ENCODE results near the gene STRN. TPM values are rescaled to one million over a fixed set of nuclear protein-coding genes. Genes with fewer than 3 reads are reported as not detected.
"Not testable (repeated sequence)": the region's sequence is repeated elsewhere in the genome, so short reads cannot be mapped to it uniquely, and the experiment has no call there.

Gene STRN
- total and polyA plus RNA-seq, 2 donors (not counting 1 experiment from before 2014, with no cell fraction given) = 13.7 to 19.9 TPM

- Histone ChIP-seq H3K9ac (ENCODE audit: insufficient read depth, low read length) (no peak overlapping the region), H3K4me3 (replicated peaks in 1 of 4; ENCODE audit: control extremely low read depth in 1 of 4, insufficient read depth in 1 of 4, low read depth in 3 of 4, low read length in 4 of 4) (no peak overlapping the region), H4K20me1 (ENCODE audit: control insufficient read depth, extremely low read depth, insufficient read depth, low read length) (no peaks in the 10 kb centered on the region), H3K27me3 (ENCODE audit: control insufficient read depth, insufficient read depth, low read length) (no peaks in the 10 kb centered on the region), H2AFZ (ENCODE audit: low read length) (no peak overlapping the region), H3K79me2 (ENCODE audit: control insufficient read depth, insufficient read depth, low read length) (no peaks in the 10 kb centered on the region), H3K4me2 (ENCODE audit: extremely low read depth, insufficient read depth, low read length) (no peak overlapping the region), H3K9me3 (ENCODE audit: control insufficient read depth, insufficient read depth, low read depth, low read length) (no peaks in the 10 kb centered on the region), H3K27ac (ENCODE audit: insufficient read depth, low read length) (no peak overlapping the region), H3K36me3 (ENCODE audit: control insufficient read depth, insufficient read depth, low read length) (no peaks in the 10 kb centered on the region), H3K4me1 (ENCODE audit: control insufficient read depth, extremely low read depth, insufficient read depth, low read length) (no peaks in the 10 kb centered on the region)
- TF ChIP-seq CTCF (conservative IDR thresholded peaks at IDR 0.05 in 1 of 2, IDR thresholded peaks at IDR 0.05 in 1 of 2; ENCODE audit: low read depth in 1 of 2, low read length in 2 of 2) (no peak), EZH2 (IDR thresholded peaks at IDR 0.05; ENCODE audit: low read length, missing control alignments) (no peak)
- DNase-seq (ENCODE audit: low read depth in 2 of 2) = no peak
These were observed 135.2 kb downstream of the STRN start for GRCh38 chr2:36831185-36831584.

GRCh38 chr2:36824683-36825082 is 141.7 kb downstream of the STRN start:
- H4K20me1 ChIP-seq (ENCODE audit: control insufficient read depth, extremely low read depth, insufficient read depth, low read length); H3K9me3 ChIP-seq (ENCODE audit: control insufficient read depth, insufficient read depth, low read depth, low read length); DNase-seq (ENCODE audit: low read depth in 2 of 2); H3K9ac ChIP-seq (ENCODE audit: insufficient read depth, low read length); H3K4me2 ChIP-seq (ENCODE audit: extremely low read depth, insufficient read depth, low read length); H3K27ac ChIP-seq (ENCODE audit: insufficient read depth, low read length); H3K79me2 ChIP-seq (ENCODE audit: control insufficient read depth, insufficient read depth, low read length); H3K4me1 ChIP-seq (ENCODE audit: control insufficient read depth, extremely low read depth, insufficient read depth, low read length); H3K36me3 ChIP-seq (ENCODE audit: control insufficient read depth, insufficient read depth, low read length); H3K4me3 ChIP-seq (replicated peaks in 1 of 4; ENCODE audit: control extremely low read depth in 1 of 4, insufficient read depth in 1 of 4, low read depth in 3 of 4, low read length in 4 of 4); H2AFZ ChIP-seq (ENCODE audit: low read length); H3K27me3 ChIP-seq (ENCODE audit: control insufficient read depth, insufficient read depth, low read length): not testable (repeated sequence)

- Histone ChIP-seq H3K79me2 (ENCODE audit: control insufficient read depth, insufficient read depth, low read length) (no peaks in the 10 kb centered on the region), H3K4me2 (ENCODE audit: extremely low read depth, insufficient read depth, low read length) (no peak overlapping the region), H3K4me1 (ENCODE audit: control insufficient read depth, extremely low read depth, insufficient read depth, low read length) (no peaks in the 10 kb centered on the region), H4K20me1 (ENCODE audit: control insufficient read depth, extremely low read depth, insufficient read depth, low read length) (no peaks in the 10 kb centered on the region), H3K9me3 (ENCODE audit: control insufficient read depth, insufficient read depth, low read depth, low read length) (no peaks in the 10 kb centered on the region), H3K27me3 (ENCODE audit: control insufficient read depth, insufficient read depth, low read length) (peaks cover 2% of the 10 kb centered on the region), H2AFZ (ENCODE audit: low read length) (no peak overlapping the region), H3K4me3 (replicated peaks in 1 of 4; ENCODE audit: control extremely low read depth in 1 of 4, insufficient read depth in 1 of 4, low read depth in 3 of 4, low read length in 4 of 4) (no peak overlapping the region), H3K9ac (ENCODE audit: insufficient read depth, low read length) (no peak overlapping the region), H3K36me3 (ENCODE audit: control insufficient read depth, insufficient read depth, low read length) (no peaks in the 10 kb centered on the region), H3K27ac (ENCODE audit: insufficient read depth, low read length) (no peak overlapping the region)
- DNase-seq (ENCODE audit: low read depth in 2 of 2) = no peak
- TF ChIP-seq EZH2 (IDR thresholded peaks at IDR 0.05; ENCODE audit: low read length, missing control alignments) (no peak), CTCF (conservative IDR thresholded peaks at IDR 0.05 in 1 of 2, IDR thresholded peaks at IDR 0.05 in 1 of 2; ENCODE audit: low read depth in 1 of 2, low read length in 2 of 2) (no peak)
These were observed 142.1 kb downstream of the STRN start for GRCh38 chr2:36824273-36824672.
